Measurements from ENCODE around the gene ABR.
"Not testable (repeated sequence)": the region's sequence is repeated elsewhere in the genome, so short reads cannot be mapped to it uniquely, and the experiment has no call there.

The ABR gene

GRCh38 chr17:1171953-1172352 lies 7.8 kb downstream of the ABR start:
- DNase-seq, result no peak

- no peak for DNase-seq
Measured at GRCh38 chr17:1170739-1171138, 9.0 kb downstream of the ABR start.

- DNase-seq, result no peak
Measured at GRCh38 chr17:1169929-1170312, 9.9 kb downstream of the ABR start.

- no peak for DNase-seq
Measured at GRCh38 chr17:1169221-1169928, 10.4 kb downstream of the ABR start.

GRCh38 chr17:1168533-1169220 lies 11.1 kb downstream of the ABR start:
- DNase-seq, result no peak

- DNase-seq, result no peak
Measured at GRCh38 chr17:1166276-1166675, 13.5 kb downstream of the ABR start.

GRCh38 chr17:1165836-1166235 lies 13.9 kb downstream of the ABR start:
- no peak for DNase-seq

GRCh38 chr17:1164935-1165556 lies 14.7 kb downstream of the ABR start:
- peak in 1 of 2 experiments; percentile 5 for DNase-seq

- DNase-seq, result no peak
Measured at GRCh38 chr17:1162116-1162855, 17.5 kb downstream of the ABR start.

- no peak for DNase-seq
Measured at GRCh38 chr17:1160591-1161390, 19.0 kb downstream of the ABR start.

- DNase-seq, result no peak
Measured at GRCh38 chr17:1159431-1160180, 20.2 kb downstream of the ABR start.

- DNase-seq, result no peak
Measured at GRCh38 chr17:1158879-1159278, 20.9 kb downstream of the ABR start.

GRCh38 chr17:1156864-1157263 lies 22.9 kb downstream of the ABR start:
- no peak for DNase-seq

- no peak for DNase-seq
Measured at GRCh38 chr17:1154704-1155103, 25.1 kb downstream of the ABR start.

- DNase-seq, result no peak
Measured at GRCh38 chr17:1153795-1154546, 25.8 kb downstream of the ABR start.

GRCh38 chr17:1152582-1152981 lies 27.2 kb downstream of the ABR start:
- not testable (repeated sequence) for DNase-seq

- no peak for DNase-seq
Measured at GRCh38 chr17:1150863-1151600, 28.7 kb downstream of the ABR start.

GRCh38 chr17:1149869-1150268 lies 29.9 kb downstream of the ABR start:
- DNase-seq, result no peak

GRCh38 chr17:1147664-1148063 lies 32.1 kb downstream of the ABR start:
- DNase-seq, result peak; percentile 11 to 18

GRCh38 chr17:1146561-1147265 lies 33.1 kb downstream of the ABR start:
- no peak for DNase-seq

All from Kasumi-1 (cell line).